A673 (cell line): ENCODE results near the gene CCDC78. TPM values are rescaled to one million over a fixed set of nuclear protein-coding genes. Genes with fewer than 3 reads are reported as not detected.

Source experiments
- BruUV-seq: library from RNA; stranded (reverse); fragments of 400-500 nt; replicated peaks from 2 replicates; lab custom pipeline; 2021; lab: Mats Ljungman, UMichigan
- CTCF ChIA-PET: fragments of 300-600 bp; sonication (Branson Sonifier 250); formaldehyde crosslinking; loops from one replicate; lab custom pipeline; 2022; ENCODE audit warnings: antibody characterized with exemption; lab: Charles Lee
- POLR2A ChIA-PET: fragments of 300-600 bp; sonication (Branson Sonifier 250); formaldehyde crosslinking; loops from one replicate; lab custom pipeline; 2022; ENCODE audit warnings: antibody characterized with exemption; ENCODE audit not compliant: low non-redundant PET; lab: Charles Lee
- DNase-seq: peaks from one replicate; pipeline ENCODE4 v3.0.0-alpha.2; 2015; ENCODE audit warnings: low spot score
- H3K27ac ChIP-seq: fragments of 200-600 bp; sonication (generic); 2 replicates; pipeline ENCODE4 v1.5.1; 2016; ENCODE audit warnings: mixed run types, low read depth, mild to moderate bottlenecking, mixed read lengths, antibody characterized with exemption, low read length; ENCODE audit not compliant: poor library complexity, severe bottlenecking
- H3K27me3 ChIP-seq: fragments of 200-600 bp; sonication (generic); replicated peaks from 2 replicates; pipeline ENCODE4 v1.6.1; 2017; ENCODE audit warnings: mixed run types, low read depth, mild to moderate bottlenecking, mixed read lengths, antibody characterized with exemption, low read length; ENCODE audit not compliant: insufficient read depth, poor library complexity
- H3K36me3 ChIP-seq: fragments of 200-600 bp; sonication (generic); 2 replicates; pipeline ENCODE4 v1.6.1; 2016; ENCODE audit warnings: mixed run types, mild to moderate bottlenecking, mixed read lengths, antibody characterized with exemption, low read length; ENCODE audit not compliant: insufficient read depth, poor library complexity, severe bottlenecking
- H3K4me1 ChIP-seq: fragments of 200-600 bp; sonication (generic); 2 replicates; pipeline ENCODE4 v1.6.1; 2017; ENCODE audit warnings: mixed run types, mild to moderate bottlenecking, mixed read lengths, antibody characterized with exemption, low read length; ENCODE audit not compliant: insufficient read depth, poor library complexity, severe bottlenecking
- H3K4me3 ChIP-seq: fragments of 200-600 bp; sonication (generic); 2 replicates; pipeline ENCODE4 v1.5.1; 2016; ENCODE audit warnings: low read depth, mixed run types, mild to moderate bottlenecking, mixed read lengths, low read length; ENCODE audit not compliant: poor library complexity, severe bottlenecking
- H3K9me3 ChIP-seq: fragments of 200-600 bp; sonication (generic); 2 replicates; pipeline ENCODE4 v1.6.1; 2016; ENCODE audit warnings: mixed run types, low read depth, mild to moderate bottlenecking, mixed read lengths, antibody characterized with exemption, low read length; ENCODE audit not compliant: poor library complexity, severe bottlenecking
- CTCF ChIP-seq: fragments of 300-800, 200-600 bp; sonication (generic); conservative IDR thresholded peaks from 2 replicates; pipeline ENCODE4 v1.5.1; 2017; ENCODE audit warnings: low read depth, mild to moderate bottlenecking, antibody characterized with exemption, low read length, moderate library complexity, mixed read lengths
- EZH2 ChIP-seq: fragments of 200-600 bp; sonication (generic); IDR thresholded peaks from 2 replicates; pipeline ENCODE4 v1.6.1; 2017; ENCODE audit warnings: borderline replicate concordance, low read depth, mild to moderate bottlenecking, mixed read lengths, antibody characterized with exemption, low read length; ENCODE audit not compliant: poor library complexity, severe bottlenecking
- intact Hi-C: fragments of 100-400 bp; cut with micrococcal nuclease; formaldehyde crosslinking; loops from one replicate; pipeline ENCODE4 v1.10.0; 2022; ENCODE audit not compliant: unreplicated experiment
- total RNA-seq: library from RNA; stranded (reverse); gene quantifications from 2 replicates; pipeline ENCODE4 v1.2.3, GENCODE V29; 2021

CCDC78 gene
- total RNA-seq, 1 experiment from 2014 or later, result 0.28 TPM

- Histone ChIP-seq H3K27me3 (no peaks in the 10 kb centered on the region), H3K36me3 (peaks cover 23% of the 10 kb centered on the region), H3K9me3 (no peaks in the 10 kb centered on the region), H3K4me3 (peak overlapping the region; percentile 94), H3K4me1 (peaks cover 33% of the 10 kb centered on the region), H3K27ac (peak overlapping the region; percentile 86)
- CTCF ChIA-PET, result interaction anchor here (0.6 kb wide), 1 partner anchor 1474 kb away, joined by 3 read pairs; no protein-coding TSS in a partner anchor
- intact Hi-C loops, result no loop called here
- no peak for TF ChIP-seq EZH2
- TF ChIP-seq CTCF, result no peak
- BruUV-seq, result no TSS peak
- POLR2A ChIA-PET, result no interaction called here
- DNase-seq, result no peak
Measured at GRCh38 chr16:680625-680945, 45.7 kb downstream of the CCDC78 start.

- Histone ChIP-seq H3K36me3 (peaks cover 23% of the 10 kb centered on the region), H3K4me3 (peak within 1 kb of the TSS; percentile 94), H3K27me3 (no peaks in the 10 kb centered on the region), H3K27ac (peak within 1 kb of the TSS; percentile 86), H3K9me3 (no peaks in the 10 kb centered on the region), H3K4me1 (peaks cover 38% of the 10 kb centered on the region)
- TF ChIP-seq CTCF (no peak), EZH2 (no peak)
- CTCF ChIA-PET, result interaction anchor here (0.6 kb wide), 1 partner anchor 1475 kb away, joined by 3 read pairs; no protein-coding TSS in a partner anchor
- POLR2A ChIA-PET, result no interaction called here
- DNase-seq, result peak; percentile 93
- intact Hi-C loops, result no loop called here
- BruUV-seq, result no TSS peak
Measured at GRCh38 chr16:679814-680624, 46.2 kb downstream of the CCDC78 start, which contains the start of gene STUB1. Gene STUB1 (plus strand): TSS chr16:680410. CDS start chr16:680526, 116 bp downstream.

- peak; percentile 77 for DNase-seq
- Histone ChIP-seq H3K9me3 (no peaks in the 10 kb centered on the region), H3K27ac (peak overlapping the region; percentile 85), H3K4me1 (peaks cover 41% of the 10 kb centered on the region), H3K27me3 (no peaks in the 10 kb centered on the region), H3K36me3 (peaks cover 23% of the 10 kb centered on the region), H3K4me3 (peak overlapping the region; percentile 94)
- TF ChIP-seq EZH2 (no peak), CTCF (no peak)
- ChIA-PET POLR2A (no interaction called here), CTCF (no interaction called here)
- intact Hi-C loops, result no loop called here
- BruUV-seq, result no TSS peak
Measured at GRCh38 chr16:678858-679813, 47.1 kb downstream of the CCDC78 start.
